Suprapubic skin (tissue), 4 donors: ENCODE data around the gene DDX18. TPM values are rescaled to one million over a fixed set of nuclear protein-coding genes. Genes with fewer than 3 reads are reported as not detected.

Experiments used
- DNase-seq, 2 donors: peaks; one replicate each; pipeline ENCODE4 v3.0.0-alpha.2; 2019; ENCODE audit warnings: low spot score in 2 of 2
- H3K27ac ChIP-seq: fragments of 200-600 bp; sonication (generic); one replicate; pipeline ENCODE4 v1.5.1; 2019
- H3K27me3 ChIP-seq: fragments of 200-600 bp; sonication (generic); one replicate; pipeline ENCODE4 v1.5.1; 2019
- H3K36me3 ChIP-seq: fragments of 200-600 bp; sonication (generic); one replicate; pipeline ENCODE4 v1.5.1; 2019
- H3K4me1 ChIP-seq: fragments of 200-600 bp; sonication (generic); one replicate; pipeline ENCODE4 v1.5.1; 2019
- H3K4me3 ChIP-seq: fragments of 200-600 bp; sonication (generic); one replicate; pipeline ENCODE4 v1.5.1; 2019; ENCODE audit warnings: mild to moderate bottlenecking
- H3K9me3 ChIP-seq: fragments of 200-600 bp; sonication (generic); one replicate; pipeline ENCODE4 v1.5.1; 2019
- EP300 ChIP-seq: sonication (generic); formaldehyde crosslinking; IDR thresholded peaks from one replicate; pipeline ENCODE4 v1.6.1; 2017; ENCODE audit warnings: antibody characterized with exemption
- POLR2A ChIP-seq, 2 donors: fragments of 450-650 bp; IDR thresholded peaks; one replicate each; pipeline ENCODE4 v1.6.1; 2017; ENCODE audit warnings: antibody characterized with exemption in 2 of 2, mild to moderate bottlenecking in 2 of 2, moderate library complexity in 2 of 2
- POLR2AphosphoS5 ChIP-seq, 3 donors: sonication (generic); formaldehyde crosslinking; IDR thresholded peaks; one replicate each; pipeline ENCODE4 v1.6.1; 2017; ENCODE audit warnings: antibody characterized with exemption in 3 of 3
- WGBS: methylation state at CpG from one replicate; pipeline ENCODE4 v1.1.5; 2018; 5-methylcytosine and 5-hydroxymethylcytosine counted together
- total RNA-seq, 4 donors: library from RNA; depleted of rRNA; stranded (reverse); fragments of >200 nt; gene quantifications; one replicate each; pipeline ENCODE4 v1.1.0, GENCODE V29; 2016
- TF ChIP-seq, protein P1 (sequence below), 2 donors: fragments of 200-600 bp in 1 of 2; fragments of 450-650 bp in 1 of 2; sonication (generic) in 1 of 2; IDR thresholded peaks; one replicate each; pipeline ENCODE4 v1.5.1; 2016 to 2019; ENCODE audit warnings: antibody characterized with exemption in 2 of 2, mild to moderate bottlenecking in 1 of 2, moderate library complexity in 1 of 2

Gene DDX18
- total RNA-seq, 4 donors from 2014 or later, result 32.3 to 61.7 (median 39.6) TPM

DNA sequence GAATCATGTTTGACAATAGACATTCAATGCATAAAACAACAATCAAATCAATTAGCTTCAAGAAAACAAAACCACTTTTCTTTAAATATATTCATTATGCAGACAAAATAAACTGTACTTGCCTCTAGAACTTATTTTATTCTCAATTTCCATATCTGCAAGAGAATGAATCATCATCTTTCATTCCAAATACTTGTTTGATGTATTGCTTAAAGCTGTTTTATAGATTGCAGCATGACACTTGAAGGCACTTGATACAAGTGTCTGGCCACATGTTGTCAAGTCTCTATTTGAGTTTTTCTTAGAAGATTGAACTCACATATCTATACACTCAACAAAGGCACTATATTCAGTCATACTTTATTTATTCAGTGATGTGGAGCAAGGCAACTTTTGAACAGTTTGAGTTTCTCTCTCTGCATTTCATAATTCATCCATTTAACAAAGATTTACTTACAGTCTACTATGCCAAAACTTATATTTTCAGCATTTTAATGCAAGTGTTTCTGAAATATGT lies 38.7 kb upstream of the DDX18 start:
- Histone ChIP-seq H3K4me3 (no peak overlapping the region), H3K4me1 (no peaks in the 10 kb centered on the region), H3K9me3 (no peaks in the 10 kb centered on the region), H3K27ac (no peak overlapping the region), H3K36me3 (no peaks in the 10 kb centered on the region), H3K27me3 (no peaks in the 10 kb centered on the region)
- no peak for DNase-seq
- no peak for TF ChIP-seq POLR2AphosphoS5 (IDR thresholded peaks at IDR 0.05)
- no peak for TF ChIP-seq POLR2A (IDR thresholded peaks at IDR 0.05)
- TF ChIP-seq, protein P1, sequence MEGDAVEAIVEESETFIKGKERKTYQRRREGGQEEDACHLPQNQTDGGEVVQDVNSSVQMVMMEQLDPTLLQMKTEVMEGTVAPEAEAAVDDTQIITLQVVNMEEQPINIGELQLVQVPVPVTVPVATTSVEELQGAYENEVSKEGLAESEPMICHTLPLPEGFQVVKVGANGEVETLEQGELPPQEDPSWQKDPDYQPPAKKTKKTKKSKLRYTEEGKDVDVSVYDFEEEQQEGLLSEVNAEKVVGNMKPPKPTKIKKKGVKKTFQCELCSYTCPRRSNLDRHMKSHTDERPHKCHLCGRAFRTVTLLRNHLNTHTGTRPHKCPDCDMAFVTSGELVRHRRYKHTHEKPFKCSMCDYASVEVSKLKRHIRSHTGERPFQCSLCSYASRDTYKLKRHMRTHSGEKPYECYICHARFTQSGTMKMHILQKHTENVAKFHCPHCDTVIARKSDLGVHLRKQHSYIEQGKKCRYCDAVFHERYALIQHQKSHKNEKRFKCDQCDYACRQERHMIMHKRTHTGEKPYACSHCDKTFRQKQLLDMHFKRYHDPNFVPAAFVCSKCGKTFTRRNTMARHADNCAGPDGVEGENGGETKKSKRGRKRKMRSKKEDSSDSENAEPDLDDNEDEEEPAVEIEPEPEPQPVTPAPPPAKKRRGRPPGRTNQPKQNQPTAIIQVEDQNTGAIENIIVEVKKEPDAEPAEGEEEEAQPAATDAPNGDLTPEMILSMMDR (IDR thresholded peaks at IDR 0.05), result no peak
- no peak for TF ChIP-seq EP300

DNA sequence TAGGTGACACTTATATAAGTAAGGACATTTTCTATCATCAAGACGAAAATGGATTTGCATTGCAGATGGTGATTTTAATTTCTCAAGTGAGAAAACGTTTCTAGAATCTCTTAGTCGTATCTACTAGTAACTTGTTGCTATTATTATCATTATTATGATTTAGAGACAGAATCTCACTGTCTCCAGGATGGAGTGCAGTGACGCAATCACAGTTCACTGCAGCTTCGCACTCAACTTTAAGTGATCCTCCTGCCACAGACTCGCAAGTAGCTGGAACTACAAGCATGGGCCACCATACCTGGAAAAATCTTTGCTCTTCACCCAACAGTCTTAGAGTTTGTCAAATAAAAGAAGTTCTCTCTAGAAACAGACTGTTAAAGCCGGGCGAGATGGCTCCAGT lies 37.6 kb upstream of the DDX18 start:
- 82% methylated on average over 8 of the region's 8 CpGs for WGBS
- Histone ChIP-seq H3K27ac (no peak overlapping the region), H3K36me3 (no peaks in the 10 kb centered on the region), H3K4me1 (no peaks in the 10 kb centered on the region), H3K4me3 (no peak overlapping the region), H3K9me3 (no peaks in the 10 kb centered on the region), H3K27me3 (no peaks in the 10 kb centered on the region)
- no peak for DNase-seq
- no peak for TF ChIP-seq POLR2A (IDR thresholded peaks at IDR 0.05)
- TF ChIP-seq POLR2AphosphoS5 (IDR thresholded peaks at IDR 0.05), result no peak
- TF ChIP-seq, protein P1 (IDR thresholded peaks at IDR 0.05), result no peak
- no peak for TF ChIP-seq EP300

DNA sequence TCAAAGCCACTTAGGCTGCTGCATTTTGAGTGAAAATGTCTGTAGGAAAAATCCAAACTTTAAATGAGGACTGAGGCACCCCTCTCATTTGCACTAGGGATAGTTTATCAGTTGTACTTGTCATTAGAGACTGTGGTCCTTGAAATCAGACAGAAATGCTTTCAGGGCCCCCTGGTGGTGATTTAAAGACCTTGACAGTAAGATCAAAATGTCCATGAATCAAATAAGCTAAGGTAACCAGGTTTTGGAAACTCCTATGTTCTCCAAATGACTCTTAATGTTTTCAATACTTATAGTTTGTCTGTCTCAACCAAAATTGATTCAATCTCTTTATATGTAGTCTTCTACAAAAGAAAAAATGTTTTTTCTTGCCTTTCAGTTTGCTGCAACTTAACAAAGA lies 28.8 kb upstream of the DDX18 start:
- no peak overlapping the region for H3K27ac ChIP-seq
- no peaks in the 10 kb centered on the region for H3K4me1 ChIP-seq
- no peak overlapping the region for H3K4me3 ChIP-seq
- no peaks in the 10 kb centered on the region for H3K36me3 ChIP-seq
- H3K27me3 ChIP-seq, result no peaks in the 10 kb centered on the region
- H3K9me3 ChIP-seq, result no peaks in the 10 kb centered on the region
- TF ChIP-seq, protein P1 (IDR thresholded peaks at IDR 0.05), result peak in 1 of 2 donors; percentile 39
- TF ChIP-seq EP300, result no peak
- no peak for DNase-seq

DNA sequence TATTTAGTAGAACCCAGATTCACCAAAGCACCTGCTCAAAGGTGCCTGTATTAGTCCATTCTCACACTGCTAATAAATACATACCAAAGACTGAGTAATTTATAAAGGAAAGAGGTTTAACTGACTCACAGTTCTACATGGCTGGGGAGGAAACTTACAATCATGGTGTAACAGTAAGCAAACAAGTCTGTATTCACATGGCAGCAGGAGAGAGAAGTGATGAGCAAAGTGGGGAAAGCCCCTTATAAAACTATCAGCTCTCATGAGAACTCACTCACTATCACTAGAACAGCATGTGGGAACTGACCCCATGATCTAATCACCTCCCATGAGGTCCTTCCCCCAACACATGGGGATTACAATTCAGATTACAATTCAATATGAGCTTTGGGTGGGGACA lies 28.0 kb upstream of the DDX18 start:
- Histone ChIP-seq H3K4me1 (no peaks in the 10 kb centered on the region), H3K27me3 (no peaks in the 10 kb centered on the region), H3K27ac (no peak overlapping the region), H3K4me3 (no peak overlapping the region), H3K36me3 (no peaks in the 10 kb centered on the region), H3K9me3 (no peaks in the 10 kb centered on the region)
- TF ChIP-seq EP300, result no peak
- TF ChIP-seq, protein P1 (IDR thresholded peaks at IDR 0.05), result no peak
- no peak for TF ChIP-seq POLR2A (IDR thresholded peaks at IDR 0.05)
- no peak for TF ChIP-seq POLR2AphosphoS5 (IDR thresholded peaks at IDR 0.05)
- DNase-seq, result no peak

DNA sequence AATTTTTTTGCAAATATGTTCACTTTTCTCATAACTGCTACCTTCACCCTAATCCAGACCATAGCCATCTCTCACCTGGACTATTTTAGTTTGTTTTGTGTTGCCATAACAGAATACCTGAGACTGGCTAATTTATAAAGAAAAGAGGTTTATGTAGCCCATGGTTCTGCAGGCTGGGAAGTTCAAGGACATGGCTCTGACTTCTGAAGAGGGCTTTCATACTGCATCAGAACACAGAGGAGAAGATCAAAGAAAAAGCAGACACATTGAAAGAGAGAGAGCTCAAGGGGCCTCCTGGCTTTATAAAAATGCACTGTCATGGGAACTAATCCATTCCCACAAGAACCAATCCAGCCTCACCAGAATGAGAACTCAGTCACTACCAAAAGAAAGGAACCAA lies 25.0 kb upstream of the DDX18 start:
- no peak overlapping the region for H3K27ac ChIP-seq
- H3K9me3 ChIP-seq, result no peaks in the 10 kb centered on the region
- H3K4me1 ChIP-seq, result no peaks in the 10 kb centered on the region
- H3K36me3 ChIP-seq, result no peaks in the 10 kb centered on the region
- TF ChIP-seq POLR2A (IDR thresholded peaks at IDR 0.05), result no peak
- TF ChIP-seq POLR2AphosphoS5 (IDR thresholded peaks at IDR 0.05), result no peak
- no peak for TF ChIP-seq EP300
- TF ChIP-seq, protein P1 (IDR thresholded peaks at IDR 0.05), result no peak
- H3K27me3 ChIP-seq, result no peaks in the 10 kb centered on the region
- no peak for DNase-seq
- H3K4me3 ChIP-seq, result no peak overlapping the region
